DOHH2 (cell line): ENCODE measurements around the gene CD163L1.

Experiments used
- H3F3A ChIP-seq: fragments of 200-600 bp; sonication (generic), shearing (Covaris generic); 2 replicates; pipeline ENCODE4 v1.6.0; 2016; ENCODE audit warnings: antibody characterized with exemption, mild to moderate bottlenecking; ENCODE audit not compliant: control insufficient read depth, insufficient read depth
- H3K27ac ChIP-seq: fragments of 200-600 bp; sonication (generic); 2 replicates; pipeline ENCODE4 v1.5.1; 2014; ENCODE audit warnings: low read depth, mild to moderate bottlenecking, low read length, moderate library complexity
- H3K27me3 ChIP-seq: fragments of 200-600 bp; sonication (generic); 2 replicates; pipeline ENCODE4 v1.6.1; 2014; ENCODE audit warnings: mild to moderate bottlenecking, low read length, mixed read lengths; ENCODE audit not compliant: control insufficient read depth
- H3K36me3 ChIP-seq: fragments of 200-600 bp; sonication (generic); 2 replicates; pipeline ENCODE4 v1.6.1; 2014; ENCODE audit warnings: mild to moderate bottlenecking, low read length, moderate library complexity, mixed read lengths; ENCODE audit not compliant: control insufficient read depth
- H3K4me1 ChIP-seq: fragments of 200-600 bp; sonication (generic); 2 replicates; pipeline ENCODE4 v1.6.1; 2014; ENCODE audit warnings: mild to moderate bottlenecking, low read length, mixed read lengths; ENCODE audit not compliant: control insufficient read depth
- H3K4me2 ChIP-seq: fragments of 200-600 bp; sonication (generic); 2 replicates; pipeline ENCODE4 v1.6.0; 2014; ENCODE audit warnings: mild to moderate bottlenecking, low read length, moderate library complexity
- H3K4me3 ChIP-seq: fragments of 200-600 bp; sonication (generic); 2 replicates; pipeline ENCODE4 v1.5.1; 2014; ENCODE audit warnings: mild to moderate bottlenecking, low read length, mixed read lengths
- H3K79me2 ChIP-seq: fragments of 200-600 bp; sonication (generic); 2 replicates; pipeline ENCODE4 v1.6.1; 2014; ENCODE audit warnings: mild to moderate bottlenecking, low read length, mixed read lengths; ENCODE audit not compliant: control insufficient read depth
- H3K9me2 ChIP-seq: fragments of 200-600 bp; sonication (generic); replicated peaks from 2 replicates; pipeline ENCODE4 v1.6.1; 2014; ENCODE audit warnings: mild to moderate bottlenecking, low read length, mixed read lengths; ENCODE audit not compliant: control insufficient read depth
- H3K9me3 ChIP-seq: fragments of 200-600 bp; sonication (generic); 2 replicates; pipeline ENCODE4 v1.6.1; 2014; ENCODE audit warnings: antibody characterized with exemption, low read length, mixed read lengths; ENCODE audit not compliant: control insufficient read depth, insufficient read depth
- H4K20me1 ChIP-seq: fragments of 200-600 bp; sonication (generic); 2 replicates; pipeline ENCODE4 v1.6.0; 2014; ENCODE audit warnings: low read depth, mild to moderate bottlenecking, antibody characterized with exemption, low read length, moderate library complexity; ENCODE audit not compliant: control insufficient read depth, insufficient read depth
- EZH2phosphoT487 ChIP-seq: fragments of 200-600 bp; sonication (generic); IDR thresholded peaks from 2 replicates; pipeline ENCODE4 v1.6.1; 2017; ENCODE audit warnings: borderline replicate concordance, mild to moderate bottlenecking, antibody characterized with exemption, low read length, moderate library complexity, mixed read lengths
- TF ChIP-seq, protein P1 (sequence below): fragments of 200-600 bp; sonication (generic); IDR thresholded peaks from one replicate; pipeline ENCODE4 v1.5.1; 2014; ENCODE audit warnings: antibody characterized with exemption, mild to moderate bottlenecking, low read depth, low read length; ENCODE audit not compliant: poor library complexity, severe bottlenecking

Gene CD163L1

DNA sequence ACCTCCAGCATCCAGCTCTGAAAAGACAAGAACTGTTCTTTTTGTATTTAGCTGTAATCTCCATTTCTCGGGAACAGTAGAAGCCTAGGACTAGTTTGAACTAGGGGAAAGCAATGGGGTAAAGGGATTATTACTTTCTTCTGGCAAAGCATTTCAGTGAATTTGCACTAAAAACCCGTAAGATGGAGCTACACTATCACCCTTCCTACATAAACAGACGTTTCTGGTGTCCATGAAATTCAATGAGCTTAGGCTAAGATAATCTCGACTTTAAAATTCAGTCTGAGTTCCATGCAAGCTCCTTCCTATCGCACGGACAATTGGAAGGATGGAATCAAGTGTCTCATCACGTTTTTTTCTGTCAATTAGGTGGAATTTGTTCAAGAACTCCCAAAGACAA is 116.0 kb downstream of the CD163L1 start:
- H3K4me1 ChIP-seq: no peaks in the 10 kb centered on the region
- TF ChIP-seq EZH2phosphoT487: no peak
- TF ChIP-seq, protein P1, sequence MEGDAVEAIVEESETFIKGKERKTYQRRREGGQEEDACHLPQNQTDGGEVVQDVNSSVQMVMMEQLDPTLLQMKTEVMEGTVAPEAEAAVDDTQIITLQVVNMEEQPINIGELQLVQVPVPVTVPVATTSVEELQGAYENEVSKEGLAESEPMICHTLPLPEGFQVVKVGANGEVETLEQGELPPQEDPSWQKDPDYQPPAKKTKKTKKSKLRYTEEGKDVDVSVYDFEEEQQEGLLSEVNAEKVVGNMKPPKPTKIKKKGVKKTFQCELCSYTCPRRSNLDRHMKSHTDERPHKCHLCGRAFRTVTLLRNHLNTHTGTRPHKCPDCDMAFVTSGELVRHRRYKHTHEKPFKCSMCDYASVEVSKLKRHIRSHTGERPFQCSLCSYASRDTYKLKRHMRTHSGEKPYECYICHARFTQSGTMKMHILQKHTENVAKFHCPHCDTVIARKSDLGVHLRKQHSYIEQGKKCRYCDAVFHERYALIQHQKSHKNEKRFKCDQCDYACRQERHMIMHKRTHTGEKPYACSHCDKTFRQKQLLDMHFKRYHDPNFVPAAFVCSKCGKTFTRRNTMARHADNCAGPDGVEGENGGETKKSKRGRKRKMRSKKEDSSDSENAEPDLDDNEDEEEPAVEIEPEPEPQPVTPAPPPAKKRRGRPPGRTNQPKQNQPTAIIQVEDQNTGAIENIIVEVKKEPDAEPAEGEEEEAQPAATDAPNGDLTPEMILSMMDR: no peak
- H3F3A ChIP-seq: no peaks in the 10 kb centered on the region
- H3K4me3 ChIP-seq: no peak overlapping the region
- H3K79me2 ChIP-seq: no peaks in the 10 kb centered on the region
- H3K36me3 ChIP-seq: no peaks in the 10 kb centered on the region
- H3K4me2 ChIP-seq: no peak overlapping the region
- H3K9me3 ChIP-seq: no peaks in the 10 kb centered on the region
- no peaks in the 10 kb centered on the region for H3K9me2 ChIP-seq
- H4K20me1 ChIP-seq: no peaks in the 10 kb centered on the region
- H3K27me3 ChIP-seq: peaks cover 6% of the 10 kb centered on the region
- H3K27ac ChIP-seq: no peak overlapping the region

DNA sequence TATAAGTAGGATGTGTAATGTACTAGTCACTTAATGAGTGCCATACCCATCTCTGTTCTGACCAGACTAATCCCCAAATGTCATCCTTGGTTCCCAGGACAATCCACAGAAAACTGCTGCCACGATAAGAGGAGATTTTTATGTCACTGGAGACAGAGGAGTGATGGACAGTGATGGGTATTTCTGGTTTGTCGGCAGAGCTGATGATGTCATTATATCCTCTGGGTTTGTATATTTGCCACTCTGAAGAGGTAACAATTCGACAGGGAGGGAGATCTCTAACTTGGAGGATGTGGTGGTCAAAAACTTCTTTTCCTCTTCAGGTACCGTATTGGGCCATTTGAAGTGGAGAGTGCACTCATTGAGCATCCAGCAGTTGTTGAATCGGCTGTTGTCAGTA is 119.8 kb downstream of the CD163L1 start:
- Histone ChIP-seq H3K36me3 (no peaks in the 10 kb centered on the region), H3K4me2 (no peak overlapping the region), H3K9me2 (no peaks in the 10 kb centered on the region), H3K27me3 (peaks cover 6% of the 10 kb centered on the region), H4K20me1 (no peaks in the 10 kb centered on the region), H3F3A (no peaks in the 10 kb centered on the region), H3K27ac (no peak overlapping the region), H3K79me2 (no peaks in the 10 kb centered on the region), H3K9me3 (no peaks in the 10 kb centered on the region), H3K4me3 (no peak overlapping the region), H3K4me1 (no peaks in the 10 kb centered on the region)
- no peak for TF ChIP-seq EZH2phosphoT487
- TF ChIP-seq, protein P1: no peak

DNA sequence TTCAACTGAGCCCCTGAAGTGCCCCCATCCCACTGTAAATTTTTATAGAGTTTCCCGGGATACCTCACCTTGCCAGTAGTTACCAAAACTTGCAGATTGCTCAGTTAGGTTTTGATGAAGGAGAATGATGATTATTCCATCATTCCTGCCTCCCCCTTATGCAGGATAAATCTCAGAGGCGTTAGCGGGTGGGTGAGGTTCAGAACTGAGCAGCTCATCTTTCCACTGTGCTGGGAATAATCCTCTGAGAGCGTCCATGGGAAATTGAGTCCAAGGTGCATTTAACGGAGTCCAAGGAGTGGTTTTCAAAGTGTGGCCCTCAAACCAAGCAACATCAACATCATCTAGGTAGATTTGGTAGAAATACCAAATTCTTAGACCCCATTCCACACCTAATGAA is 121.4 kb downstream of the CD163L1 start:
- Histone ChIP-seq H3K36me3 (no peaks in the 10 kb centered on the region), H3F3A (no peaks in the 10 kb centered on the region), H3K4me2 (no peak overlapping the region), H3K9me3 (no peaks in the 10 kb centered on the region), H4K20me1 (no peaks in the 10 kb centered on the region), H3K27ac (no peak overlapping the region), H3K79me2 (no peaks in the 10 kb centered on the region), H3K27me3 (peaks cover 6% of the 10 kb centered on the region), H3K4me3 (no peak overlapping the region), H3K9me2 (no peaks in the 10 kb centered on the region), H3K4me1 (no peaks in the 10 kb centered on the region)
- TF ChIP-seq EZH2phosphoT487: no peak
- TF ChIP-seq, protein P1: no peak

DNA sequence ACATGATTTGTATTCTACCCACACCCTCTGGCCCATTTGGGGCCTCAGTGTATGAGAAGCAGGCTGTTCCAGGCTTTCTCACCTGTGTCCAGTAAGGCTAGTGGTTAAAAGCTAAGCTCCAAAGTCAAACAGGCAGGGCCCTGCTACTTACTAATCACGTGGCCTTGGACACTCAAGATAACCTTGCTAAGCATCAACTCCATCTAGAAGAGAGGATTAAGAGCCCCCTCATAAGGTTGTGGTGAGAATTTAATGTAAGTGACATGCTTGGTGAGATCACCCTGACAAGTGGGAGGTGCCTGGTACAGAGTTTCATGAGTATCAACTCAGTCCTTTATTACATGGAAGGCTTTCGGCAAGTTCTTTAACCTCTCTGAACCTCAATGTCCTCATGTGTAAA is 122.3 kb downstream of the CD163L1 start:
- Histone ChIP-seq H3K4me3 (no peak overlapping the region), H3K79me2 (no peaks in the 10 kb centered on the region), H3F3A (no peaks in the 10 kb centered on the region), H3K9me2 (no peaks in the 10 kb centered on the region), H3K4me1 (no peaks in the 10 kb centered on the region), H3K9me3 (no peaks in the 10 kb centered on the region), H4K20me1 (no peaks in the 10 kb centered on the region), H3K4me2 (no peak overlapping the region), H3K27me3 (peaks cover 3% of the 10 kb centered on the region; the same call in 1 of the 2 replicates), H3K27ac (no peak overlapping the region), H3K36me3 (no peaks in the 10 kb centered on the region)
- TF ChIP-seq, protein P1: no peak
- TF ChIP-seq EZH2phosphoT487: no peak
